GM12878 (cell line): ENCODE results near the gene BTBD10. TPM values are rescaled to one million over a fixed set of nuclear protein-coding genes. Genes with fewer than 3 reads are reported as not detected.

Source experiments
- ATAC-seq: fragments of 200-7000 bp; cut with Tn5 transposase; 3 replicates; pipeline ENCODE4 v1.9.1; 2020; ENCODE audit warnings: mild to moderate bottlenecking, moderate library complexity
- BruUV-seq: library from RNA; stranded (reverse); fragments of 400-500 nt; replicated peaks from 2 replicates; lab custom pipeline; 2021; lab: Mats Ljungman, UMichigan
- CTCF ChIA-PET: fragments of 300-600 bp; sonication (Branson Sonifier 250); formaldehyde crosslinking; extraction: SDS; loops from one replicate; lab custom pipeline; 2021; ENCODE audit warnings: inconsistent platforms; lab: Yijun Ruan, JAX
- POLR2A ChIA-PET: fragments of 350-600 bp; formaldehyde crosslinking; extraction: SDS; loops from one replicate; lab custom pipeline; 2021; ENCODE audit warnings: inconsistent platforms; lab: Charles Lee
- RAD21 ChIA-PET: fragments of 300-600 bp; sonication (Branson Sonifier 250); formaldehyde crosslinking; loops from one replicate; lab custom pipeline; 2023; ENCODE audit warnings: antibody characterized with exemption; ENCODE audit not compliant: unreplicated experiment; lab: Charles Lee
- SMC1A ChIA-PET: fragments of 300-600 bp; sonication (Branson Sonifier 250); formaldehyde crosslinking; loops from one replicate; lab custom pipeline; 2023; ENCODE audit not compliant: unreplicated experiment, uncharacterized antibody; lab: Charles Lee
- DNase-seq: peaks from one replicate; pipeline ENCODE4 v3.0.0-alpha.2; 2011; ENCODE audit warnings: low read depth, low spot score
- FAIRE-seq: peaks from 3 replicates; lab custom pipeline; 2011; peaks lifted over from hg19 to GRCh38; lab: Jason Lieb, UNC
- H2AFZ ChIP-seq: 2 replicates; pipeline ENCODE4 v1.6.0; 2011; ENCODE audit warnings: low read depth, low read length, control low read depth; ENCODE audit not compliant: control insufficient read depth
- H3K27ac ChIP-seq: 2 replicates; pipeline ENCODE4 v1.5.1; 2011; ENCODE audit warnings: control low read depth; ENCODE audit not compliant: control insufficient read depth, insufficient read depth
- H3K27me3 ChIP-seq, 2 experiments: replicated peaks in 1 of 2; 2 replicates each; pipeline versions ENCODE4 v1.6.0 to v1.6.1; 2011; ENCODE audit warnings: low read length in 1 of 2; ENCODE audit not compliant: control insufficient read depth in 2 of 2, insufficient read depth in 2 of 2
- H3K36me3 ChIP-seq, 2 experiments: 2 replicates each; pipeline ENCODE4 v1.5.1; 2011; ENCODE audit warnings: low read length in 1 of 2; ENCODE audit not compliant: control insufficient read depth in 2 of 2, insufficient read depth in 2 of 2
- H3K4me1 ChIP-seq: 2 replicates; pipeline ENCODE4 v1.6.1; 2011; ENCODE audit warnings: mild to moderate bottlenecking, low read length, moderate library complexity, mixed read lengths; ENCODE audit not compliant: control insufficient read depth, insufficient read depth
- H3K4me2 ChIP-seq: 2 replicates; pipeline ENCODE4 v1.6.0; 2011; ENCODE audit warnings: control low read depth; ENCODE audit not compliant: control insufficient read depth, insufficient read depth
- H3K4me3 ChIP-seq: fragments of 200-600 bp; sonication (generic); 2 replicates; pipeline ENCODE4 v1.5.1; 2016
- H3K79me2 ChIP-seq: 2 replicates; pipeline ENCODE4 v1.6.0; 2011; ENCODE audit warnings: low read length; ENCODE audit not compliant: control insufficient read depth, insufficient read depth
- H3K9ac ChIP-seq: 2 replicates; pipeline ENCODE4 v1.8.0; 2011; ENCODE audit warnings: low read length, control low read depth, mixed read lengths; ENCODE audit not compliant: control insufficient read depth, insufficient read depth
- H3K9me3 ChIP-seq: replicated peaks from 3 replicates; pipeline ENCODE4 v1.5.1; 2011; ENCODE audit warnings: mild to moderate bottlenecking, low read length; ENCODE audit not compliant: control insufficient read depth, insufficient read depth
- H4K20me1 ChIP-seq: 2 replicates; pipeline ENCODE4 v1.6.0; 2011; ENCODE audit not compliant: control insufficient read depth, insufficient read depth
- ATF7 ChIP-seq: fragments of 450-650 bp; IDR thresholded peaks from 2 replicates; pipeline ENCODE4 v1.6.1; 2016; ENCODE audit warnings: low read depth, mild to moderate bottlenecking
- BMI1 ChIP-seq: fragments of 450-650 bp; IDR thresholded peaks from 2 replicates; pipeline ENCODE4 v1.6.1; 2016; ENCODE audit warnings: mild to moderate bottlenecking, moderate library complexity, borderline replicate concordance
- NFYB ChIP-seq: IDR thresholded peaks from 2 replicates; pipeline ENCODE4 v1.6.1; 2011; ENCODE audit warnings: low read depth, mild to moderate bottlenecking, low read length, improper control_type of control experiment, moderate library complexity; ENCODE audit not compliant: insufficient read depth
- RFX5 ChIP-seq: IDR thresholded peaks from 2 replicates; pipeline ENCODE4 v1.6.1; 2011; ENCODE audit warnings: low read depth, low read length, improper control_type of control experiment
- SMAD5 ChIP-seq: IDR thresholded peaks from 2 replicates; pipeline ENCODE4 v1.6.1; 2016; ENCODE audit warnings: antibody characterized with exemption, low read depth
- WGBS: methylation state at CpG from one replicate; pipeline ENCODE4 v1.1.6; 2016; ENCODE audit warnings: low lambda C conversion rate; ENCODE audit not compliant: insufficient replicate concordance, insufficient coverage; ENCODE audit errors: missing lambda C conversion rate; 5-methylcytosine and 5-hydroxymethylcytosine counted together
- in situ Hi-C: fragments of 300-500 bp; cut with MboI; formaldehyde crosslinking; loops from 9 replicates; pipeline ENCODE4 v1.14.3; 2018; ENCODE audit warnings: mixed read lengths
- intact Hi-C: fragments of 100-400 bp; cut with micrococcal nuclease; formaldehyde crosslinking; loops from one replicate; pipeline ENCODE4 v1.14.2; 2022; ENCODE audit not compliant: unreplicated experiment
- polyA plus RNA-seq, 11 experiments: library from polyadenylated mRNA; depleted of rRNA in 4 of 11; unstranded in 6 of 11; stranded (reverse) in 5 of 11; fragments of >200 nt; fragmentation: Nextera tagmentation in 4 of 11; fragmentation: Illumina TruSeq in 1 of 11; extraction: Ambion mirVana in 4 of 11; extraction: Trizol in 1 of 11; gene quantifications; 1 replicate in 1 of 11; 2 replicates in 10 of 11; pipeline versions ENCODE4 v1.2.1 to v1.2.3, GENCODE V29; 2011 to 2016; ENCODE audit warnings: inconsistent platforms in 2 of 11, missing spikeins in 2 of 11, low read depth in 1 of 11
- total RNA-seq, 4 experiments: library from RNA; depleted of rRNA in 3 of 4; stranded (reverse); fragments of >200 nt in 3 of 4; fragmentation: Illumina TruSeq in 1 of 4; extraction: Trizol in 1 of 4; gene quantifications; 2 replicates each; pipeline versions ENCODE4 v1.2.1 to v1.2.3, GENCODE V29; 2013 to 2021

Gene BTBD10
- total and polyA plus RNA-seq, 10 of the 15 experiments (the other 5 are each of a cell fraction or from before 2014, with no cell fraction given): 20.8 to 38.8 (median 26.9) TPM

DNA sequence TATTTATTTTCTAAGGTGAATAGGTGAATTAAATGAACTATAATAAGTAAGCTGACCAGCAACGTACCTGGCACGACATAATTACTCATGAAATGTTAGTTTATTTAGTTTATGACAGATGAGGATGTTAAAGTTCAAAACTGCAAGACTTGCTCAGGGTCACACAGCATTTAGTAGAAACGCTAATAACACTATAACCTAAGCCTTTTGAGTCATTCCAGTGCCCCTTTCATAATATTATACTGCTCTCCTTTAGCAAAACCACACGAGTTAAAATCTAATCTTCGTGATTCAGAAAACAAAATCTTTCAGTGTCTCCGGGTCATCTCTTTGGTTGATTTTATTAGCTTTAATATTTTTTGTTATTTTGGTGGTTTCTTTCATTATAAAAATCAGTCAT lies 39.6 kb downstream of the BTBD10 start:
- Histone ChIP-seq H3K4me1 (no peaks in the 10 kb centered on the region; the same call in 1 of the 2 replicates), H3K27me3 (no peaks in the 10 kb centered on the region), H2AFZ (no peak overlapping the region), H3K27ac (no peak overlapping the region), H3K36me3 (no peaks in the 10 kb centered on the region; a peak in 1 of 4 replicates), H3K4me2 (no peak overlapping the region), H3K79me2 (no peaks in the 10 kb centered on the region; the same call in 1 of the 2 replicates), H3K9me3 (peaks cover 5% of the 10 kb centered on the region), H4K20me1 (no peaks in the 10 kb centered on the region), H3K4me3 (no peak overlapping the region), H3K9ac (no peak overlapping the region)
- TF ChIP-seq RFX5 (no peak), SMAD5 (no peak)
- RAD21 ChIA-PET: no interaction called here
- DNase-seq (no peak), ATAC-seq (no peak), FAIRE-seq (no peak)
- CTCF ChIA-PET: interaction anchor here (1.0 kb wide), 1 partner anchor 80 kb away, joined by 3 read pairs; no protein-coding TSS in a partner anchor
- intact Hi-C loops: no loop called here
- WGBS: 87% methylated on average over 6 of the region's 6 CpGs
- in situ Hi-C loops: no loop called here
- SMC1A ChIA-PET: interaction anchor here (0.7 to 1.6 kb wide), 6 partner anchors 16 to 46 kb away, joined by 3 to 4 read pairs (median 3); no protein-coding TSS in a partner anchor
- POLR2A ChIA-PET: no interaction called here
- no TSS peak for BruUV-seq

DNA sequence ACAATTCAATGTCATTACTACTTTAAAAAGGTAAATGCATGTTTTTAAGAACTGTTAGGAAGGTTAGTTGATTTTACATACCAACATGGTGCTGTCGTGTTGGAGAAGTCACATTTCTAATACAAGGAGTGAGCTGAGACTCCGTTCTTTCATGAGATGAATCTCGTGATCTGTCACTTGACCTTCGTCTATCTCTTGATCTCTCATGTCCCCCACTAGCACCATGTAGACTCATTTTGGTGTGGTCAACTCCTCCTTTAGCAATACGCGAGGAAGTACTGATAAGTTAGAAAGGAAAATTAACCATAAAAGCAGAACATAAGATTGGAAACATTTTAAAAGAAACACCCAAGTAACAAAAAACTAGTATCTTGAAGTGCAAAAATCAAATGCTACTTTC lies 41.5 kb downstream of the BTBD10 start:
- Histone ChIP-seq H3K9me3 (peaks cover 5% of the 10 kb centered on the region; the same call in 2 of the 3 replicates), H3K36me3 (peaks cover 0 to 2% of the 10 kb centered on the region in 2 experiments; a peak in 1 of 4 replicates), H3K4me3 (no peak overlapping the region), H3K27me3 (no peaks in the 10 kb centered on the region), H2AFZ (no peak overlapping the region), H3K27ac (no peak overlapping the region), H3K9ac (no peak overlapping the region), H3K4me2 (no peak overlapping the region), H3K4me1 (no peaks in the 10 kb centered on the region; the same call in 1 of the 2 replicates), H4K20me1 (no peaks in the 10 kb centered on the region), H3K79me2 (no peaks in the 10 kb centered on the region; the same call in 1 of the 2 replicates)
- BruUV-seq: no TSS peak
- intact Hi-C loops: no loop called here
- FAIRE-seq (peak; percentile 57), DNase-seq (no peak), ATAC-seq (no peak)
- 98% methylated on average over 6 of the region's 6 CpGs for WGBS
- TF ChIP-seq BMI1 (no peak), ATF7 (no peak), NFYB (no peak)
- ChIA-PET CTCF (interaction anchor here (1.0 to 1.5 kb wide), 4 partner anchors 29 to 211 kb away, joined by 3 read pairs; no protein-coding TSS in a partner anchor), SMC1A (interaction anchor here (0.9 to 1.3 kb wide), 5 partner anchors 34 to 78 kb away, joined by 3 to 4 read pairs (median 3); partner anchors contain the start of gene BTBD10), POLR2A (no interaction called here), RAD21 (no interaction called here)
- in situ Hi-C loops: no loop called here
